ENCODE data around the gene CBLB. TPM values are rescaled to one million over a fixed set of nuclear protein-coding genes. Genes with fewer than 3 reads are reported as not detected.

Gene CBLB
- total RNA-seq, 4 donors from 2014 or later: 14.8 to 46.4 (median 21.6) TPM

DNA sequence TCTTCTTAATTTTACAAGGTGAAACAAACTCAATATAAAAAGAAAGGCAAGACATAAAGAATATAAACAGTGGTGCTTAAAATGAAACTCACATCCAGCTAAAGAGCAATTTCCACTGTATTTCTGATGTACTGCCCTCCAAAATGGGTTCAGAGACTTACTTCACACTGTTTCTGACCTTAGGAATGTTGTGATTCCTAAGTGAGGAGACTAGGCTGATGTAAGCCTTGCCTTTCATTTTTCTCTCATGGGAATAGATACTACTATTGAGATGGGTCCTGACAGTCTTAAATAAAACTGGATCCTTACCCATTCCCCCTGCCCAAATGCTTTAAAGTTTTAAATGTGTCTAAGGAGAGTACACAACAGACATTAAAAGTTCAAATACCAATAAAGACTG, 86.9 kb downstream of the CBLB start:
- in situ Hi-C loops (cut with MboI; ENCODE audit: low sequenced_read_pairs in 4 of 4): no loop called here
- DNase-seq: no peak
- Histone ChIP-seq H3K27me3 (no peaks in the 10 kb centered on the region), H3K27ac (no peak overlapping the region), H3K4me3 (no peak overlapping the region), H3K4me1 (peaks cover 10 to 27% of the 10 kb centered on the region in 2 donors), H3K9me3 (no peaks in the 10 kb centered on the region), H3K36me3 (no peaks in the 10 kb centered on the region)
- TF ChIP-seq POLR2A (IDR thresholded peaks at IDR 0.05): no peak
- TF ChIP-seq, protein P1, sequence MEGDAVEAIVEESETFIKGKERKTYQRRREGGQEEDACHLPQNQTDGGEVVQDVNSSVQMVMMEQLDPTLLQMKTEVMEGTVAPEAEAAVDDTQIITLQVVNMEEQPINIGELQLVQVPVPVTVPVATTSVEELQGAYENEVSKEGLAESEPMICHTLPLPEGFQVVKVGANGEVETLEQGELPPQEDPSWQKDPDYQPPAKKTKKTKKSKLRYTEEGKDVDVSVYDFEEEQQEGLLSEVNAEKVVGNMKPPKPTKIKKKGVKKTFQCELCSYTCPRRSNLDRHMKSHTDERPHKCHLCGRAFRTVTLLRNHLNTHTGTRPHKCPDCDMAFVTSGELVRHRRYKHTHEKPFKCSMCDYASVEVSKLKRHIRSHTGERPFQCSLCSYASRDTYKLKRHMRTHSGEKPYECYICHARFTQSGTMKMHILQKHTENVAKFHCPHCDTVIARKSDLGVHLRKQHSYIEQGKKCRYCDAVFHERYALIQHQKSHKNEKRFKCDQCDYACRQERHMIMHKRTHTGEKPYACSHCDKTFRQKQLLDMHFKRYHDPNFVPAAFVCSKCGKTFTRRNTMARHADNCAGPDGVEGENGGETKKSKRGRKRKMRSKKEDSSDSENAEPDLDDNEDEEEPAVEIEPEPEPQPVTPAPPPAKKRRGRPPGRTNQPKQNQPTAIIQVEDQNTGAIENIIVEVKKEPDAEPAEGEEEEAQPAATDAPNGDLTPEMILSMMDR (IDR thresholded peaks at IDR 0.05 in 4 of 5, conservative IDR thresholded peaks at IDR 0.05 in 1 of 5): no peak
- intact Hi-C loops (cut with DNase I; ENCODE audit: low total_unique reads): no loop called here
- ATAC-seq: peak in 1 of 2 donors; percentile 27

DNA sequence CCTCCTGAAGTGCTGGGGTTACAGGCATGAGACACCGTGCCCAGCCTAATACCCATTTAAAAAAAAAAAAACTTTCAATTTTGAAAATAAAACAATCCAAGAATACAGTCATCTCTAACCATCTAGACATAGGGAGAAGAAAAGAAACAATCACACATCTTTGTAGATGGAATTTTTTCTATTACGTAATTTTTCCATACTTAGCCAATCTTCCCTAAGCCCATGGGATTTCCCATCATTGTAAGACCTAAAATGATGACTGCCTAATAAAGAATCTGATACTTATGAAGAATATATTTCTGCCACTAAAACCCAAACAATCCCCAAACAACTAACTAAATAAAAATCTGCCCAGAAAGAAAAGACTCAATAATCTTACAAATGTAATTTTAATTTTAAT, 88.7 kb downstream of the CBLB start:
- TF ChIP-seq, protein P1 (IDR thresholded peaks at IDR 0.05 in 4 of 5, conservative IDR thresholded peaks at IDR 0.05 in 1 of 5): no peak
- no peak for TF ChIP-seq POLR2A (IDR thresholded peaks at IDR 0.05)
- Histone ChIP-seq H3K27ac (no peak overlapping the region), H3K4me3 (no peak overlapping the region), H3K27me3 (no peaks in the 10 kb centered on the region), H3K9me3 (no peaks in the 10 kb centered on the region), H3K36me3 (no peaks in the 10 kb centered on the region), H3K4me1 (peaks cover 0 to 11% of the 10 kb centered on the region in 2 donors)
- DNase-seq: no peak
- intact Hi-C loops (cut with DNase I; ENCODE audit: low total_unique reads): no loop called here
- in situ Hi-C loops (cut with MboI; ENCODE audit: low sequenced_read_pairs in 4 of 4): no loop called here
- peak; percentile 50 to 60 for ATAC-seq

DNA sequence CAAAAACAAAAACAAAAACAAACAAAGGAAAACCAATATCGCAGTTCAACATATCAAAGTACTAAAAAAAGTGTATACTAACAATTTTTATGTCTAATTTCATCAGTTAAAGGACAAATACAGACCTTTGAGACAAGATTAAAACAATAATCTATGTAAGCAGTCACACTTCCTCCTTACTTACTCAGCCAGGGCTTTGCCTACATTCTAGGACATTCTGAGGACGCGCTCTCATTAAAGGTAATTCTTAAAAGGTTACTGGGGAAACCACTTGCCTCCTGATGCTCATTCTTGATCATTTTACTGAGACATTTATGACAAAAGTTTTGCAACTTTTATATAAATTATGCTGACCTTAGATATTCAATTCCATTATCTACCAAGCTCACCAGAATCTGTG, 93.4 kb downstream of the CBLB start:
- intact Hi-C loops (cut with DNase I; ENCODE audit: low total_unique reads): no loop called here
- Histone ChIP-seq H3K36me3 (no peaks in the 10 kb centered on the region), H3K9me3 (no peaks in the 10 kb centered on the region), H3K27me3 (no peaks in the 10 kb centered on the region), H3K4me3 (no peak overlapping the region), H3K4me1 (no peaks in the 10 kb centered on the region), H3K27ac (no peak overlapping the region)
- TF ChIP-seq, protein P1 (IDR thresholded peaks at IDR 0.05 in 4 of 5, conservative IDR thresholded peaks at IDR 0.05 in 1 of 5): no peak
- TF ChIP-seq POLR2A (IDR thresholded peaks at IDR 0.05): no peak
- DNase-seq: no peak
- in situ Hi-C loops (cut with MboI; ENCODE audit: low sequenced_read_pairs in 4 of 4): no loop called here
- ATAC-seq: no peak

DNA sequence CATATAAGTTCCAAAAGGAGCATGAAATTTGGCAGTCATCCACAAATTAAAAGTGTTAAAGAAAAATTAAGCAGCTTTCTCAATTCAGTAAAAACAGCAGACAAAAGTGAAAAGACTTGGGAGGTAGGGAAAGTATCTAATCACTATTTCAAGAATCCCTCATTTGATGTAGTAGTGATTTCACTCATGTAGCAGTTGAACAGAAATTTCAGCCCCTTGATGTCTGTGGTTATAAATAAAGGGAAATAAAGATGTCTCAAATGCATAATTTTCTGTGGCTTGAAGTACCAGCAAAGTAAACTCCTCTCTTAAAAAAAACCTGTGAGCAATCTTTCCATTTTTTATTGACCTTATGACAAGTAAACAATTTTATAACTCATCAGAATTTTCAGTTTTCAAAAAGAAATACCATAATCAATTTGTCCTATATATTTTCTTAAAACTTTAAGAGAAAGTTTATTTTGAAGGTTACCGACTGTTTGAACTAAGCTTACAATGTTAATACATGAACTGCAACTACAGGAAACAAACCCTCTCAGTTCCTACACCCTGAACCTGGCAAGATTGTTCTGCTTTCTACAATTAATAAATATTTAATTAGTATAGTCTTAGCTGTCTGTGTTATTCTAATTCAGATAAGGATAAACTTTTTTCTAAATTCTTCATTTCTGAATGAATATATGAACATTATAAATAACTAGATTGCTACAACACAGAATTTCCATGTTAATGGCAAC, 94.2 kb downstream of the CBLB start:
- in situ Hi-C loops (cut with MboI; ENCODE audit: low sequenced_read_pairs in 4 of 4) (no loop called here), intact Hi-C loops (cut with DNase I; ENCODE audit: low total_unique reads) (no loop called here)
- no peak for ATAC-seq
- no peaks in the 10 kb centered on the region for H3K27me3 ChIP-seq
- no peak overlapping the region for H3K4me3 ChIP-seq
- no peaks in the 10 kb centered on the region for H3K4me1 ChIP-seq
- TF ChIP-seq POLR2A (IDR thresholded peaks at IDR 0.05): no peak
- TF ChIP-seq, protein P1 (IDR thresholded peaks at IDR 0.05 in 4 of 5, conservative IDR thresholded peaks at IDR 0.05 in 1 of 5): no peak
- H3K36me3 ChIP-seq: no peaks in the 10 kb centered on the region
- H3K27ac ChIP-seq: no peak overlapping the region
- DNase-seq: no peak
- no peaks in the 10 kb centered on the region for H3K9me3 ChIP-seq

DNA sequence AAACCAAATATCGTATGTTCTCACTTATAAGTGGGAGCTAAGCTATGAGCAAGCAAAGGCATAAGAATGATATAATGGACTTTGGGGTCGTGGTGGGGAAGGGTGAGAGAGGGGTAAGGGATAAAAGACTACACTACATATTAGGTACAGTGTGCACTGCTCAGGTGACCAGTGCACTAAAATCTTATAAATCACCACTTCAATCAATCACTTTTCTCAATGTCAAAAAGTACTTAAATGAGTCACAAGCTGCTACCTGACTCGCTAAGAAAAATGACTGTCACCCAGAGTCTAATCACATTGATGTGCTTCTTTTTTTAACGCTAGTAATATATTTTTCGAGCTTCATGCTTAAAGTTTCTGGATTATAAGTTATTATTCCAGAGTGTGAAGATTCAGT, 95.5 kb downstream of the CBLB start:
- intact Hi-C loops (cut with DNase I; ENCODE audit: low total_unique reads): no loop called here
- no peak for DNase-seq
- no peak for ATAC-seq
- Histone ChIP-seq H3K27me3 (no peaks in the 10 kb centered on the region), H3K36me3 (no peaks in the 10 kb centered on the region), H3K27ac (no peak overlapping the region), H3K4me3 (no peak overlapping the region), H3K9me3 (no peaks in the 10 kb centered on the region), H3K4me1 (no peaks in the 10 kb centered on the region)
- TF ChIP-seq, protein P1 (IDR thresholded peaks at IDR 0.05 in 4 of 5, conservative IDR thresholded peaks at IDR 0.05 in 1 of 5): no peak
- no peak for TF ChIP-seq POLR2A (IDR thresholded peaks at IDR 0.05)
- in situ Hi-C loops (cut with MboI; ENCODE audit: low sequenced_read_pairs in 4 of 4): no loop called here

Measured in gastrocnemius medialis (tissue), 4 donors.